Subcutaneous abdominal adipose tissue (tissue), 5 donors: Measurements from ENCODE around the gene CA11.
A peak's percentile ranks its signal among the peaks of the same experiment; 100 is the strongest.
"Not testable (repeated sequence)": the region's sequence is repeated elsewhere in the genome, so short reads cannot be mapped to it uniquely, and the experiment has no call there.

Source experiments
- H3K27ac ChIP-seq: one replicate; pipeline ENCODE4 v1.7.0; 2013; ENCODE audit warnings: low read depth, mild to moderate bottlenecking, inconsistent platforms, low read length, moderate library complexity
- H3K27me3 ChIP-seq, 5 donors: one replicate each; pipeline ENCODE4 v1.7.0; 2013; ENCODE audit warnings: low read length in 5 of 5, inconsistent platforms in 1 of 5; ENCODE audit not compliant: control insufficient read depth in 5 of 5, insufficient read depth in 4 of 5
- H3K36me3 ChIP-seq, 5 donors: one replicate each; pipeline ENCODE4 v1.7.0; 2013; ENCODE audit warnings: low read length in 5 of 5; ENCODE audit not compliant: control insufficient read depth in 5 of 5, insufficient read depth in 5 of 5
- H3K4me1 ChIP-seq, 5 donors: one replicate each; pipeline ENCODE4 v1.7.0; 2013; ENCODE audit warnings: low read length in 5 of 5, mild to moderate bottlenecking in 3 of 5, moderate library complexity in 1 of 5; ENCODE audit not compliant: control insufficient read depth in 5 of 5, insufficient read depth in 5 of 5
- H3K4me3 ChIP-seq, 5 donors: one replicate each; pipeline ENCODE4 v1.7.0; 2013; ENCODE audit warnings: low read length in 5 of 5, low read depth in 1 of 5
- H3K9ac ChIP-seq, 5 donors: one replicate each; pipeline ENCODE4 v1.7.0; 2013; ENCODE audit warnings: low read length in 5 of 5, mild to moderate bottlenecking in 4 of 5, moderate library complexity in 3 of 5
- H3K9me3 ChIP-seq, 5 donors: one replicate each; pipeline ENCODE4 v1.7.0; 2013; ENCODE audit warnings: low read length in 5 of 5; ENCODE audit not compliant: control insufficient read depth in 5 of 5
- donor health status: healthy.
- donor health status: healthy.
- donor health status: healthy.
- donor health status: healthy.
- donor health status: healthy.

Gene CA11

GRCh38 chr19:48680006-48680405 lies 34.0 kb upstream of the CA11 start:
- H3K36me3 ChIP-seq, H3K4me3 ChIP-seq, H3K9me3 ChIP-seq, H3K27me3 ChIP-seq, H3K27ac ChIP-seq, H3K9ac ChIP-seq: not testable (repeated sequence)
- peaks cover 1 to 13% (median 6%) of the 10 kb centered on the region in 5 donors for H3K4me1 ChIP-seq

GRCh38 chr19:48678201-48678600 lies 32.2 kb upstream of the CA11 start:
- Histone ChIP-seq H3K4me1 (peaks cover 1 to 10% (median 7%) of the 10 kb centered on the region in 5 donors), H3K9ac (no peak overlapping the region), H3K27me3 (no peaks in the 10 kb centered on the region)

GRCh38 chr19:48676887-48677286 lies 30.9 kb upstream of the CA11 start:
- no peaks in the 10 kb centered on the region for H3K36me3 ChIP-seq
- H3K9me3 ChIP-seq = no peaks in the 10 kb centered on the region
- no peak overlapping the region for H3K27ac ChIP-seq
- peaks cover 1 to 10% (median 7%) of the 10 kb centered on the region in 5 donors for H3K4me1 ChIP-seq
- H3K9ac ChIP-seq = no peak overlapping the region
- peaks cover 0 to 2% (median 0%) of the 10 kb centered on the region in 5 donors for H3K27me3 ChIP-seq
- H3K4me3 ChIP-seq = no peak overlapping the region

More at GRCh38 chr19:48678201-48678600, 32.2 kb upstream of the CA11 start:
- H3K27ac ChIP-seq = no peak overlapping the region
- no peak overlapping the region for H3K4me3 ChIP-seq
- H3K9me3 ChIP-seq = no peaks in the 10 kb centered on the region
- no peaks in the 10 kb centered on the region for H3K36me3 ChIP-seq

GRCh38 chr19:48676487-48676886 lies 30.5 kb upstream of the CA11 start:
- H3K4me1 ChIP-seq = peaks cover 1 to 10% (median 7%) of the 10 kb centered on the region in 5 donors
- H3K9me3 ChIP-seq = no peaks in the 10 kb centered on the region
- H3K36me3 ChIP-seq = no peaks in the 10 kb centered on the region
- H3K9ac ChIP-seq = peak overlapping the region in 1 of 5 donors; percentile 23
- H3K4me3 ChIP-seq = no peak overlapping the region
- H3K27me3 ChIP-seq = peaks cover 0 to 2% (median 0%) of the 10 kb centered on the region in 5 donors
- no peak overlapping the region for H3K27ac ChIP-seq

GRCh38 chr19:48674921-48675824 lies 29.2 kb upstream of the CA11 start:
- Histone ChIP-seq H3K9ac (no peak overlapping the region), H3K27ac (no peak overlapping the region), H3K4me1 (peaks cover 1 to 10% (median 7%) of the 10 kb centered on the region in 5 donors), H3K9me3 (no peaks in the 10 kb centered on the region), H3K4me3 (peak overlapping the region in 1 of 5 donors; percentile 32), H3K36me3 (no peaks in the 10 kb centered on the region), H3K27me3 (peaks cover 0 to 2% (median 0%) of the 10 kb centered on the region in 5 donors)

GRCh38 chr19:48674216-48674809 lies 28.3 kb upstream of the CA11 start:
- Histone ChIP-seq H3K27me3 (peaks cover 0 to 2% (median 0%) of the 10 kb centered on the region in 5 donors), H3K4me3 (no peak overlapping the region), H3K9me3 (no peaks in the 10 kb centered on the region), H3K27ac (no peak overlapping the region), H3K9ac (no peak overlapping the region), H3K4me1 (peaks cover 1 to 10% (median 7%) of the 10 kb centered on the region in 5 donors), H3K36me3 (no peaks in the 10 kb centered on the region)

- Histone ChIP-seq H3K9me3 (no peaks in the 10 kb centered on the region), H3K9ac (no peak overlapping the region), H3K4me3 (no peak overlapping the region), H3K36me3 (no peaks in the 10 kb centered on the region), H3K4me1 (peaks cover 1 to 10% (median 7%) of the 10 kb centered on the region in 5 donors), H3K27me3 (peaks cover 0 to 2% (median 0%) of the 10 kb centered on the region in 5 donors), H3K27ac (no peak overlapping the region)
Observed at GRCh38 chr19:48673436-48674100, 27.6 kb upstream of the CA11 start.

- Histone ChIP-seq H3K9ac (no peak within 1 kb of the TSS), H3K27ac (no peak within 1 kb of the TSS), H3K9me3 (no peaks in the 10 kb centered on the region), H3K36me3 (no peaks in the 10 kb centered on the region), H3K4me3 (no peak within 1 kb of the TSS), H3K27me3 (peaks cover 0 to 2% (median 0%) of the 10 kb centered on the region in 5 donors), H3K4me1 (peaks cover 1 to 10% (median 7%) of the 10 kb centered on the region in 5 donors)
Observed at GRCh38 chr19:48672994-48673393, 27.0 kb upstream of the CA11 start, which contains the start of gene NTN5. TSS of gene NTN5 (minus strand) at chr19:48673017. CDS start at chr19:48670986, 2,031 bp downstream.

- Histone ChIP-seq H3K27ac (no peak overlapping the region), H3K4me1 (peaks cover 1 to 10% (median 7%) of the 10 kb centered on the region in 5 donors), H3K27me3 (peaks cover 0 to 2% (median 0%) of the 10 kb centered on the region in 5 donors), H3K4me3 (no peak overlapping the region), H3K36me3 (no peaks in the 10 kb centered on the region), H3K9me3 (no peaks in the 10 kb centered on the region), H3K9ac (no peak overlapping the region)
Observed at GRCh38 chr19:48671446-48671995, 25.5 kb upstream of the CA11 start.
